ENCODE measurements around the gene HSPB2. TPM values are rescaled to one million over a fixed set of nuclear protein-coding genes. Genes with fewer than 3 reads are reported as not detected.

Gene HSPB2
- total and polyA plus RNA-seq, 2 donors (not counting 1 experiment from before 2014, with no cell fraction given), result not detected

GRCh38 chr11:111920908-111921307 lies 8.4 kb downstream of the HSPB2 start:
- no peak overlapping the region for H3K27ac Mint-ChIP-seq
- peaks cover 38% of the 10 kb centered on the region for H3K27me3 Mint-ChIP-seq
- Histone ChIP-seq H3K79me2 (ENCODE audit: control insufficient read depth, insufficient read depth, low read length) (no peaks in the 10 kb centered on the region), H3K27ac (ENCODE audit: low read length in 2 of 2) (no peak overlapping the region), H4K20me1 (ENCODE audit: control insufficient read depth, insufficient read depth, low read length, poor library complexity, severe bottlenecking) (no peaks in the 10 kb centered on the region), H3K4me1 (ENCODE audit: control insufficient read depth in 2 of 2, insufficient read depth in 2 of 2, low read length in 2 of 2) (no peaks in the 10 kb centered on the region), H3K4me2 (replicated peaks; ENCODE audit: low read depth, low read length, poor library complexity, severe bottlenecking) (no peak overlapping the region), H3K9ac (ENCODE audit: low read length) (no peak overlapping the region), H3K4me3 (ENCODE audit: control extremely low read depth in 1 of 5, extremely low read depth in 1 of 5, insufficient read depth in 1 of 5, low read depth in 2 of 5, low read length in 4 of 5) (no peak overlapping the region), H3K9me3 (ENCODE audit: control extremely low read depth in 1 of 3, control insufficient read depth in 2 of 3, insufficient read depth in 1 of 3, low read length in 2 of 3) (no peaks in the 10 kb centered on the region), H3K27me3 (replicated peaks in 1 of 4; ENCODE audit: control extremely low read depth in 1 of 4, control insufficient read depth in 3 of 4, insufficient read depth in 4 of 4, low read length in 3 of 4) (peaks cover 0 to 15% (median 3%) of the 10 kb centered on the region in 4 experiments), H2AFZ (ENCODE audit: insufficient read depth, low read depth, low read length, poor library complexity, severe bottlenecking) (no peak overlapping the region), H3K36me3 (replicated peaks in 1 of 2; ENCODE audit: control extremely low read depth in 1 of 2, control insufficient read depth in 1 of 2, extremely low read depth in 1 of 2, insufficient read depth in 2 of 2, low read length in 1 of 2) (no peaks in the 10 kb centered on the region)
- H3K4me1 Mint-ChIP-seq, result peaks cover 2% of the 10 kb centered on the region
- H3K9me3 Mint-ChIP-seq (ENCODE audit: insufficient read depth), result no peaks in the 10 kb centered on the region
- intact Hi-C loops (cut with micrococcal nuclease), result no loop called here
- no peak for TF ChIP-seq CTCF (IDR thresholded peaks at IDR 0.05)
- TF ChIP-seq EZH2 (IDR thresholded peaks at IDR 0.05; ENCODE audit: borderline replicate concordance, insufficient read depth, low read depth, low read length, poor library complexity, severe bottlenecking), result no peak
- H3K4me3 Mint-ChIP-seq, result no peak overlapping the region
- no CpG with 5 or more reads among the region's 2 CpGs for WGBS (ENCODE audit: insufficient coverage)
- CTCF ChIA-PET, result interaction anchor here (0.6 kb wide), 1 partner anchor 301 kb away, joined by 3 read pairs; no protein-coding TSS in a partner anchor
- ATAC-seq (ENCODE audit: low read depth) (no peak), DNase-seq (no peak)
- POLR2A ChIA-PET, result no interaction called here

DNA sequence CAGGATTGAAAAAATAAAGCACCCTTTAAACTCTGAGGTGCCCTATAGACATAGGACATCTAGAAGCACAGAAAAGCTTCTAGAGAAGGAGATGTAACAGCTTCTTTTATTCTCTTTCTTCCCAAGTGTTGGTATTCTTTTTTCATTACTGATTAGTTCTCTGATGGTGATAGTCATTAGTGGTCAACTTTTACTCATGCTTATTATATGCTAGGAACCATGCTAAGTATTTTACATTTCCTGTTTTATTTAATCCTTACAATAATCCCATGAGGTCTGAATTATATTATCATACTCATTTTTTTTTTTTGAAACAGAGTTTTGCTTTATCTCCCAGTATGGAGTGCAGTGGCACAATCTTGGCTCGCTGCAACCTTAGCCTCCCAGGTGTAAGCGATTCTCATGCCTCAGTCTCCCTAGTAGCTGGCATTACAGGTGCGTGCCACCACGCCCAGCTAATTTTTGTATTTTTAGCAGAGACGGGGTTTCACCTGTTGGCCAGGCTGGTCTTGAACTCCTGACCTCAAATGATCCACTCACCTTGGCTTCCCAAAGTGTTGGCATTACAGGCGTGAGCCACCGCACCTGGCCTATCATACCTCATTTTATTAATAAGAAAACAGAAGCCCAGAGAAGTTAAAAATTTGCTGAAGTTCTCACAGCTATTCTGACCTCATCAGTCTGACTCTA lies 9.2 kb downstream of the HSPB2 start:
- H3K27ac ChIP-seq (ENCODE audit: low read length in 2 of 2), result no peak overlapping the region
- no peak for ATAC-seq (ENCODE audit: low read depth)
- H3K9me3 Mint-ChIP-seq (ENCODE audit: insufficient read depth), result no peaks in the 10 kb centered on the region
- no peak for DNase-seq
- H4K20me1 ChIP-seq (ENCODE audit: control insufficient read depth, insufficient read depth, low read length, poor library complexity, severe bottlenecking), result no peaks in the 10 kb centered on the region
- TF ChIP-seq EZH2 (IDR thresholded peaks at IDR 0.05; ENCODE audit: borderline replicate concordance, insufficient read depth, low read depth, low read length, poor library complexity, severe bottlenecking) (no peak), CTCF (IDR thresholded peaks at IDR 0.05) (no peak)
- no peaks in the 10 kb centered on the region for H3K79me2 ChIP-seq (ENCODE audit: control insufficient read depth, insufficient read depth, low read length)
- peaks cover 34% of the 10 kb centered on the region for H3K27me3 Mint-ChIP-seq
- no peaks in the 10 kb centered on the region for H3K9me3 ChIP-seq (ENCODE audit: control extremely low read depth in 1 of 3, control insufficient read depth in 2 of 3, insufficient read depth in 1 of 3, low read length in 2 of 3)
- no peak overlapping the region for H2AFZ ChIP-seq (ENCODE audit: insufficient read depth, low read depth, low read length, poor library complexity, severe bottlenecking)
- no peak overlapping the region for H3K4me3 Mint-ChIP-seq
- intact Hi-C loops (cut with micrococcal nuclease), result no loop called here
- H3K9ac ChIP-seq (ENCODE audit: low read length), result no peak overlapping the region
- H3K27ac Mint-ChIP-seq, result no peak overlapping the region
- no peak overlapping the region for H3K4me2 ChIP-seq (replicated peaks; ENCODE audit: low read depth, low read length, poor library complexity, severe bottlenecking)
- no peaks in the 10 kb centered on the region for H3K36me3 ChIP-seq (replicated peaks in 1 of 2; ENCODE audit: control extremely low read depth in 1 of 2, control insufficient read depth in 1 of 2, extremely low read depth in 1 of 2, insufficient read depth in 2 of 2, low read length in 1 of 2)
- ChIA-PET POLR2A (no interaction called here), CTCF (no interaction called here)
- H3K27me3 ChIP-seq (replicated peaks in 1 of 4; ENCODE audit: control extremely low read depth in 1 of 4, control insufficient read depth in 3 of 4, insufficient read depth in 4 of 4, low read length in 3 of 4), result peaks cover 0 to 15% (median 2%) of the 10 kb centered on the region in 4 experiments
- H3K4me1 ChIP-seq (ENCODE audit: control insufficient read depth in 2 of 2, insufficient read depth in 2 of 2, low read length in 2 of 2), result peaks cover 5 to 8% of the 10 kb centered on the region in 2 donors
- WGBS (ENCODE audit: insufficient coverage), result 97% methylated on average over 7 of the region's 7 CpGs
- H3K4me1 Mint-ChIP-seq, result peaks cover 7% of the 10 kb centered on the region
- no peak overlapping the region for H3K4me3 ChIP-seq (ENCODE audit: control extremely low read depth in 1 of 5, extremely low read depth in 1 of 5, insufficient read depth in 1 of 5, low read depth in 2 of 5, low read length in 4 of 5)
